DND-41 (cell line): ENCODE measurements around the gene B3GLCT.

Experiments used
- ATAC-seq: fragments of 200-7000 bp; cut with Tn5 transposase; 3 replicates; pipeline ENCODE4 v1.9.1; 2021; ENCODE audit warnings: low read depth; ENCODE audit not compliant: insufficient read depth
- DNase-seq: peaks from one replicate; pipeline ENCODE4 v3.0.0-alpha.2; 2020
- H2AFZ ChIP-seq: 2 replicates; pipeline ENCODE4 v1.6.0; 2012; ENCODE audit warnings: low read depth, low read length
- H3K27ac ChIP-seq: 2 replicates; pipeline ENCODE4 v1.5.1; 2012; ENCODE audit warnings: low read length, inconsistent platforms
- H3K27me3 ChIP-seq: fragments of 200-600 bp; sonication (generic); 2 replicates; pipeline ENCODE4 v1.6.0; 2012; ENCODE audit warnings: low read length, mild to moderate bottlenecking, inconsistent platforms; ENCODE audit not compliant: insufficient read depth, poor library complexity
- H3K36me3 ChIP-seq: 2 replicates; pipeline ENCODE4 v1.5.1; 2012; ENCODE audit warnings: low read length, inconsistent platforms; ENCODE audit not compliant: insufficient read depth
- H3K4me1 ChIP-seq: 2 replicates; pipeline ENCODE4 v1.5.1; 2012; ENCODE audit warnings: mild to moderate bottlenecking, low read length; ENCODE audit not compliant: insufficient read depth
- H3K4me2 ChIP-seq: 2 replicates; pipeline ENCODE4 v1.6.0; 2012; ENCODE audit warnings: mild to moderate bottlenecking, moderate library complexity, low read length, inconsistent platforms; ENCODE audit not compliant: insufficient read depth
- H3K4me3 ChIP-seq, 2 experiments: fragments of 200-600 bp in 1 of 2; shearing (Covaris generic) in 1 of 2; 2 replicates each; pipeline ENCODE4 v1.5.1; 2012 to 2016; ENCODE audit warnings: inconsistent platforms in 2 of 2, low read length in 2 of 2, mild to moderate bottlenecking in 2 of 2, low read depth in 1 of 2, moderate library complexity in 1 of 2
- H3K79me2 ChIP-seq: 2 replicates; pipeline ENCODE4 v1.6.0; 2012; ENCODE audit warnings: low read length, inconsistent platforms; ENCODE audit not compliant: insufficient read depth
- H3K9ac ChIP-seq: 2 replicates; pipeline ENCODE4 v1.6.0; 2012; ENCODE audit warnings: low read depth, mild to moderate bottlenecking, inconsistent platforms, low read length, moderate library complexity
- H3K9me3 ChIP-seq: 2 replicates; pipeline ENCODE4 v1.5.1; 2012; ENCODE audit warnings: low read length, moderate library complexity, mild to moderate bottlenecking, inconsistent platforms; ENCODE audit not compliant: insufficient read depth, severe bottlenecking
- H4K20me1 ChIP-seq: 2 replicates; pipeline ENCODE4 v1.6.0; 2012; ENCODE audit warnings: low read length; ENCODE audit not compliant: insufficient read depth
- EZH2 ChIP-seq: IDR thresholded peaks from 3 replicates; pipeline ENCODE4 v1.6.1; 2012; ENCODE audit warnings: borderline replicate concordance, low read depth, mild to moderate bottlenecking, moderate library complexity, low read length, inconsistent platforms; ENCODE audit not compliant: severe bottlenecking
- TF ChIP-seq, protein P1 (sequence below): IDR thresholded peaks from 2 replicates; pipeline ENCODE4 v1.5.1; 2012; ENCODE audit warnings: borderline replicate concordance, low read length, moderate library complexity, mild to moderate bottlenecking; ENCODE audit not compliant: poor library complexity, severe bottlenecking; ENCODE audit errors: extremely low read depth

Gene B3GLCT

GRCh38 chr13:31367410-31367809 lies 167.6 kb downstream of the B3GLCT start:
- Histone ChIP-seq H3K9me3 (peaks cover 14% of the 10 kb centered on the region), H3K4me2 (no peak overlapping the region), H3K79me2 (no peaks in the 10 kb centered on the region), H3K9ac (no peak overlapping the region), H4K20me1 (no peaks in the 10 kb centered on the region), H2AFZ (no peak overlapping the region), H3K27me3 (no peaks in the 10 kb centered on the region), H3K4me1 (no peaks in the 10 kb centered on the region), H3K4me3 (no peak overlapping the region), H3K36me3 (no peaks in the 10 kb centered on the region), H3K27ac (no peak overlapping the region)
- no peak for DNase-seq
- TF ChIP-seq EZH2 = no peak
- TF ChIP-seq, protein P1, sequence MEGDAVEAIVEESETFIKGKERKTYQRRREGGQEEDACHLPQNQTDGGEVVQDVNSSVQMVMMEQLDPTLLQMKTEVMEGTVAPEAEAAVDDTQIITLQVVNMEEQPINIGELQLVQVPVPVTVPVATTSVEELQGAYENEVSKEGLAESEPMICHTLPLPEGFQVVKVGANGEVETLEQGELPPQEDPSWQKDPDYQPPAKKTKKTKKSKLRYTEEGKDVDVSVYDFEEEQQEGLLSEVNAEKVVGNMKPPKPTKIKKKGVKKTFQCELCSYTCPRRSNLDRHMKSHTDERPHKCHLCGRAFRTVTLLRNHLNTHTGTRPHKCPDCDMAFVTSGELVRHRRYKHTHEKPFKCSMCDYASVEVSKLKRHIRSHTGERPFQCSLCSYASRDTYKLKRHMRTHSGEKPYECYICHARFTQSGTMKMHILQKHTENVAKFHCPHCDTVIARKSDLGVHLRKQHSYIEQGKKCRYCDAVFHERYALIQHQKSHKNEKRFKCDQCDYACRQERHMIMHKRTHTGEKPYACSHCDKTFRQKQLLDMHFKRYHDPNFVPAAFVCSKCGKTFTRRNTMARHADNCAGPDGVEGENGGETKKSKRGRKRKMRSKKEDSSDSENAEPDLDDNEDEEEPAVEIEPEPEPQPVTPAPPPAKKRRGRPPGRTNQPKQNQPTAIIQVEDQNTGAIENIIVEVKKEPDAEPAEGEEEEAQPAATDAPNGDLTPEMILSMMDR = no peak
- no peak for ATAC-seq

DNA sequence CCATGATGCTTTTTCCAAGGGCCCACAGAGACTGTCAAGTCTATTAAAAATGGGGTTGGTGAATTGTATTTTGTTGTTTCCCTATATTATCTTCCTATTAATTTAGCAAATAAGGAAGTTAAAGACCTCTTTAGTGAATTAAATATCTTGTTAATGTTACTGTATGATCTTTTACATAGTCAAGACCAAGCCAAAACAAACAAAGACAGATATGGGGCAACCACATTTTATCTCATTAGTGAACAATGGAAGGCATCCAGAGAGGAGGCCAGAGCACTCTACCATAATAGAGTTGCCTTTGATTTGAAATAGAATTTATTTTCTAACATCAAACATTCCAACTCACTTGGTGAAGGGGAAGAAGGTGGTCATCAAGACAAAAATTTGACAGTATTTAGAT lies 169.4 kb downstream of the B3GLCT start:
- DNase-seq = no peak
- no peaks in the 10 kb centered on the region for H3K4me1 ChIP-seq
- no peak overlapping the region for H3K4me3 ChIP-seq
- no peak overlapping the region for H3K27ac ChIP-seq
- no peaks in the 10 kb centered on the region for H3K79me2 ChIP-seq
- no peaks in the 10 kb centered on the region for H4K20me1 ChIP-seq
- no peaks in the 10 kb centered on the region for H3K36me3 ChIP-seq
- H3K9me3 ChIP-seq = peaks cover 14% of the 10 kb centered on the region
- no peak for ATAC-seq
- TF ChIP-seq, protein P1 = no peak
- no peak for TF ChIP-seq EZH2
- peaks cover 5% of the 10 kb centered on the region for H3K27me3 ChIP-seq
- no peak overlapping the region for H2AFZ ChIP-seq
- no peak overlapping the region for H3K4me2 ChIP-seq
- H3K9ac ChIP-seq = no peak overlapping the region

GRCh38 chr13:31372454-31372853 lies 172.7 kb downstream of the B3GLCT start:
- Histone ChIP-seq H3K4me2 (no peak overlapping the region), H3K9ac (no peak overlapping the region), H3K79me2 (no peaks in the 10 kb centered on the region), H4K20me1 (no peaks in the 10 kb centered on the region), H3K36me3 (no peaks in the 10 kb centered on the region), H3K9me3 (no peaks in the 10 kb centered on the region), H3K27me3 (peaks cover 13% of the 10 kb centered on the region), H3K4me1 (no peaks in the 10 kb centered on the region), H3K4me3 (no peak overlapping the region), H2AFZ (no peak overlapping the region), H3K27ac (no peak overlapping the region)
- no peak for DNase-seq
- TF ChIP-seq, protein P1 = no peak
- no peak for TF ChIP-seq EZH2
- no peak for ATAC-seq

GRCh38 chr13:31374682-31375081 lies 174.9 kb downstream of the B3GLCT start:
- Histone ChIP-seq H3K9me3 (no peaks in the 10 kb centered on the region), H3K27me3 (peaks cover 13% of the 10 kb centered on the region), H3K4me1 (no peaks in the 10 kb centered on the region), H3K4me3 (no peak overlapping the region), H3K9ac (no peak overlapping the region), H2AFZ (no peak overlapping the region), H3K27ac (no peak overlapping the region), H3K36me3 (no peaks in the 10 kb centered on the region), H3K79me2 (no peaks in the 10 kb centered on the region), H4K20me1 (no peaks in the 10 kb centered on the region), H3K4me2 (no peak overlapping the region)
- DNase-seq = no peak
- TF ChIP-seq, protein P1 = no peak
- TF ChIP-seq EZH2 = no peak
- ATAC-seq = no peak
